Smooth muscle cell (in vitro differentiated cells): ENCODE measurements around the gene PNMT. TPM values are rescaled to one million over a fixed set of nuclear protein-coding genes. Genes with fewer than 3 reads are reported as not detected.

Experiments
- DNase-seq: peaks from one replicate; lab custom pipeline; 2025; ENCODE audit not compliant: unreplicated experiment; lab: John Stamatoyannopoulos, UW
- H2AFZ ChIP-seq: fragments of 200-600 bp; sonication (generic); 2 replicates; pipeline ENCODE4 v1.6.0; 2016; ENCODE audit warnings: antibody characterized with exemption, low read depth, mild to moderate bottlenecking
- H3F3A ChIP-seq: fragments of 200-600 bp; sonication (generic); 2 replicates; pipeline ENCODE4 v1.6.0; 2017; ENCODE audit warnings: antibody characterized with exemption, low read depth
- H3K27ac ChIP-seq: fragments of 200-600 bp; sonication (generic); 2 replicates; pipeline ENCODE4 v1.5.1; 2016; ENCODE audit warnings: low read depth, mild to moderate bottlenecking
- H3K27me3 ChIP-seq: fragments of 200-600 bp; sonication (generic); 2 replicates; pipeline ENCODE4 v1.6.1; 2016; ENCODE audit warnings: low read depth, mild to moderate bottlenecking
- H3K36me3 ChIP-seq: fragments of 200-600 bp; sonication (generic); 2 replicates; pipeline ENCODE4 v1.5.1; 2016; ENCODE audit warnings: low read depth
- H3K4me1 ChIP-seq: fragments of 200-600 bp; sonication (generic); 2 replicates; pipeline ENCODE4 v1.5.1; 2016; ENCODE audit warnings: low read depth
- H3K4me2 ChIP-seq: fragments of 200-600 bp; sonication (generic); 2 replicates; pipeline ENCODE4 v1.6.0; 2016; ENCODE audit warnings: mild to moderate bottlenecking
- H3K4me3 ChIP-seq: fragments of 200-600 bp; sonication (generic); 2 replicates; pipeline ENCODE4 v1.5.1; 2016; ENCODE audit warnings: mild to moderate bottlenecking
- H3K79me2 ChIP-seq: fragments of 200-600 bp; sonication (generic); 2 replicates; pipeline ENCODE4 v1.6.0; 2016; ENCODE audit warnings: low read depth, mild to moderate bottlenecking
- H3K9ac ChIP-seq: fragments of 200-600 bp; sonication (generic); 2 replicates; pipeline ENCODE4 v1.6.0; 2016; ENCODE audit warnings: low read depth
- H3K9me3 ChIP-seq: fragments of 200-600 bp; sonication (generic); replicated peaks from 2 replicates; pipeline ENCODE4 v1.5.1; 2016; ENCODE audit warnings: low read depth
- H4K20me1 ChIP-seq: fragments of 200-600 bp; sonication (generic); 2 replicates; pipeline ENCODE4 v1.6.0; 2016; ENCODE audit warnings: low read depth
- CTCF ChIP-seq: fragments of 200-600 bp; sonication (generic); IDR thresholded peaks from 2 replicates; pipeline ENCODE4 v1.5.1; 2017; ENCODE audit warnings: borderline replicate concordance, mild to moderate bottlenecking, antibody characterized with exemption; ENCODE audit not compliant: insufficient read depth, poor library complexity, severe bottlenecking
- WGBS: methylation state at CpG from one replicate; pipeline ENCODE4 v1.1.7; 2016; ENCODE audit warnings: low lambda C conversion rate; 5-methylcytosine and 5-hydroxymethylcytosine counted together
- polyA plus RNA-seq: library from polyadenylated mRNA; unstranded; fragments of >200 nt; fragmentation: Nextera tagmentation; extraction: Ambion mirVana; gene quantifications from 2 replicates; pipeline ENCODE4 v1.2.1, GENCODE V29; 2016
- total RNA-seq: library from RNA; depleted of rRNA; stranded (reverse); fragments of >200 nt; gene quantifications from 2 replicates; pipeline ENCODE4 v1.2.3, GENCODE V29; 2014

Gene PNMT
- total and polyA plus RNA-seq, 2 experiments from 2014 or later, result 0.23 TPM; not detected in 1

GRCh38 chr17:39621523-39622379 is 46.5 kb upstream of the PNMT start:
- Histone ChIP-seq H3K79me2 (no peaks in the 10 kb centered on the region), H3K4me2 (peak overlapping the region; percentile 55), H3K36me3 (no peaks in the 10 kb centered on the region), H3K4me1 (peaks cover 6% of the 10 kb centered on the region), H2AFZ (no peak overlapping the region), H3K27me3 (peaks cover 71% of the 10 kb centered on the region), H3K4me3 (no peak overlapping the region), H4K20me1 (no peaks in the 10 kb centered on the region), H3K9ac (no peak overlapping the region), H3K27ac (no peak overlapping the region), H3K9me3 (no peaks in the 10 kb centered on the region), H3F3A (peaks cover 3% of the 10 kb centered on the region)
- DNase-seq, result peak; percentile 86
- TF ChIP-seq CTCF, result peak; percentile 100
- 14% methylated on average over 24 of the region's 26 CpGs for WGBS

GRCh38 chr17:39622380-39623006 is 45.8 kb upstream of the PNMT start:
- Histone ChIP-seq H3K4me2 (peak overlapping the region; percentile 55), H3K4me1 (peaks cover 6% of the 10 kb centered on the region), H3K9me3 (no peaks in the 10 kb centered on the region), H3K27ac (no peak overlapping the region), H3K36me3 (no peaks in the 10 kb centered on the region), H3K4me3 (no peak overlapping the region), H3K79me2 (no peaks in the 10 kb centered on the region), H4K20me1 (no peaks in the 10 kb centered on the region), H2AFZ (no peak overlapping the region), H3K9ac (no peak overlapping the region), H3F3A (peaks cover 3% of the 10 kb centered on the region), H3K27me3 (peaks cover 71% of the 10 kb centered on the region)
- no peak for DNase-seq
- no peak for TF ChIP-seq CTCF
- WGBS, result 65% methylated on average over 16 of the region's 16 CpGs

DNA sequence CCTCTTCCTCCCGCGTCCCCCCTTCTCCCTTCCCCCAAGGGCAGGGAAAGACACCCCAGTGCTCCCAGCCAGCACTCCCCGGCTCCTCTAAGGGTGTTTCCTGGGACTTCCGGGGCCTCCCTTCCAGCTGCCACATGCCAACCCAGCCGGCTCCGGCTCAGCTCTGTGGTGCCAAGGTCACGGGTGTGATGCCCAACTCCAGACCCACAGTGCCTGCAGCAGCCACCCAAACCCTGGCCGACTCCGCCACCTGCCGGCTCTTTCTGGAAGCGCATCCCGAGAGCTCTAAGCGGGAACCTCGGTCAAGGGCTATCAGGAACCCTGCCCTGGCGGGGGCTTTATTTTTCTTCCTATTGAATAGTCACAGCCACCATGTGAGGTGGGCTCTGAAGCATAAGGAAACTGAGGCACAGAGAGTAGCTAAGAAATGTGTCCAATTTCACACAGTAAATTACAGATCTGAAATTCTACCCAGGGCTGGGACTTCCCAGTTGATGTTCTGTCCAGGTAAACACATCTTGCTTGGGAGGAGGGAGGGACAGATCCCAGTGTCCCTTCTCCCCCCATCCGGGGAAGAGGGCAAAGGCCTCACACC is 44.8 kb upstream of the PNMT start:
- peaks cover 76% of the 10 kb centered on the region for H3K27me3 ChIP-seq
- no peaks in the 10 kb centered on the region for H3K79me2 ChIP-seq
- no peak overlapping the region for H3K4me2 ChIP-seq
- H4K20me1 ChIP-seq, result no peaks in the 10 kb centered on the region
- TF ChIP-seq CTCF, result peak; percentile 87
- no peak overlapping the region for H3K27ac ChIP-seq
- peak; percentile 61 for DNase-seq
- H3K4me1 ChIP-seq, result peaks cover 10% of the 10 kb centered on the region
- no peak overlapping the region for H3K4me3 ChIP-seq
- no peaks in the 10 kb centered on the region for H3K36me3 ChIP-seq
- no peaks in the 10 kb centered on the region for H3K9me3 ChIP-seq
- H3F3A ChIP-seq, result peaks cover 3% of the 10 kb centered on the region
- H2AFZ ChIP-seq, result no peak overlapping the region
- no peak overlapping the region for H3K9ac ChIP-seq
- 9% methylated on average over 16 of the region's 16 CpGs for WGBS
